ENCODE results near the gene MPRIP.

GRCh38 chr17:17153071-17153470 is 110.8 kb downstream of the MPRIP start:
- TF ChIP-seq CTCF (conservative IDR thresholded peaks at IDR 0.05) (no peak), ZFX (IDR thresholded peaks at IDR 0.05) (no peak)
